HCT116 (cell line): ENCODE results near the gene PIAS2.

Experiments
- EZH2 ChIP-seq: fragments of 200-600 bp; sonication (generic); IDR thresholded peaks from 2 replicates; pipeline ENCODE4 v1.6.1; 2017; ENCODE audit warnings: antibody characterized with exemption, mixed run types
- EZH2phosphoT487 ChIP-seq: fragments of 200-600 bp; IDR thresholded peaks from 2 replicates; pipeline ENCODE4 v1.6.1; 2018; ENCODE audit warnings: antibody characterized with exemption, borderline replicate concordance
- JUND ChIP-seq: IDR thresholded peaks from 2 replicates; pipeline ENCODE4 v1.6.1; 2012
- POLR2AphosphoS5 ChIP-seq: IDR thresholded peaks from 2 replicates; pipeline ENCODE4 v1.6.1; 2011; ENCODE audit warnings: mild to moderate bottlenecking, low read depth, low read length, moderate library complexity
- RAD21 ChIP-seq: IDR thresholded peaks from 2 replicates; pipeline ENCODE4 v1.6.1; 2012; ENCODE audit warnings: low read depth, mild to moderate bottlenecking
- SRF ChIP-seq: IDR thresholded peaks from 2 replicates; pipeline ENCODE4 v1.6.1; 2012; ENCODE audit warnings: low read depth
- YY1 ChIP-seq: IDR thresholded peaks from 2 replicates; pipeline ENCODE4 v1.6.1; 2011; ENCODE audit warnings: low read length, low read depth, moderate library complexity, mild to moderate bottlenecking; ENCODE audit not compliant: insufficient replicate concordance; ENCODE audit errors: extremely low read depth
- ZNF274 ChIP-seq: fragments of 200-500 bp; sonication (Bioruptor generic); IDR thresholded peaks from 2 replicates; pipeline ENCODE4 v1.6.1; 2014; ENCODE audit warnings: mild to moderate bottlenecking, low read depth, low read length, inconsistent platforms
- TF ChIP-seq, protein P1 (sequence below), 3 experiments: fragments of 200-600 bp in 1 of 3; sonication (generic) in 1 of 3; IDR thresholded peaks in 2 of 3; conservative IDR thresholded peaks in 1 of 3; 2 replicates each; pipeline ENCODE4 v1.5.1; 2012 to 2017; ENCODE audit warnings: low read depth in 2 of 3, low read length in 2 of 3, antibody characterized with exemption in 1 of 3, borderline replicate concordance in 1 of 3, control low read depth in 1 of 3, mild to moderate bottlenecking in 1 of 3, mixed read lengths in 1 of 3, mixed run types in 1 of 3, moderate library complexity in 1 of 3; ENCODE audit not compliant: insufficient read depth in 1 of 3

DNA sequence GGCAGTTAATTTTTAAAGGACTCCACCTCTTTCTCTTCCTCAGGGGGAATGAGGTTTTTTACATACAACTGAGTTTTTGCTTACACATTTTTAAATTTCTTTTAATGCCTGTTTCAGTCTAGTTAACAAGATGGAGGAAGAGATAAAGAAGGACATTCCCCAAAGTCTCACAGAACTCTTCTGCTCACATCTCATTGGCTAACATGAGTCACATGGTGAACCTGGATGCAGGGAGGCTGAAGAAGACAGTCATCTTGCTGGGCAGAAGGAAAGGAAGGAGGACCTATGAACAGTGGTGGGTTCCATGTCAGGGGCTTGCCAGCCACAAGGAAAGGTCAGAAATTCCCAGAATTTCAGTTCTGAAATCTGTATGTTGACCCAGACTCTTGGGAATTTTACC lies 150.1 kb downstream of the PIAS2 start:
- no peak for TF ChIP-seq POLR2AphosphoS5
- no peak for TF ChIP-seq JUND
- TF ChIP-seq, protein P1, sequence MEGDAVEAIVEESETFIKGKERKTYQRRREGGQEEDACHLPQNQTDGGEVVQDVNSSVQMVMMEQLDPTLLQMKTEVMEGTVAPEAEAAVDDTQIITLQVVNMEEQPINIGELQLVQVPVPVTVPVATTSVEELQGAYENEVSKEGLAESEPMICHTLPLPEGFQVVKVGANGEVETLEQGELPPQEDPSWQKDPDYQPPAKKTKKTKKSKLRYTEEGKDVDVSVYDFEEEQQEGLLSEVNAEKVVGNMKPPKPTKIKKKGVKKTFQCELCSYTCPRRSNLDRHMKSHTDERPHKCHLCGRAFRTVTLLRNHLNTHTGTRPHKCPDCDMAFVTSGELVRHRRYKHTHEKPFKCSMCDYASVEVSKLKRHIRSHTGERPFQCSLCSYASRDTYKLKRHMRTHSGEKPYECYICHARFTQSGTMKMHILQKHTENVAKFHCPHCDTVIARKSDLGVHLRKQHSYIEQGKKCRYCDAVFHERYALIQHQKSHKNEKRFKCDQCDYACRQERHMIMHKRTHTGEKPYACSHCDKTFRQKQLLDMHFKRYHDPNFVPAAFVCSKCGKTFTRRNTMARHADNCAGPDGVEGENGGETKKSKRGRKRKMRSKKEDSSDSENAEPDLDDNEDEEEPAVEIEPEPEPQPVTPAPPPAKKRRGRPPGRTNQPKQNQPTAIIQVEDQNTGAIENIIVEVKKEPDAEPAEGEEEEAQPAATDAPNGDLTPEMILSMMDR (IDR thresholded peaks at IDR 0.05 in 2 of 3, conservative IDR thresholded peaks at IDR 0.05 in 1 of 3; ENCODE audit: borderline replicate concordance in 1 of 3, insufficient read depth in 1 of 3, low read depth in 2 of 3, low read length in 2 of 3) = no peak
- TF ChIP-seq RAD21 = no peak
- no peak for TF ChIP-seq YY1
- TF ChIP-seq EZH2phosphoT487 = no peak
- TF ChIP-seq SRF = no peak
- TF ChIP-seq ZNF274 = no peak
- TF ChIP-seq EZH2 = no peak
